H9 (cell line): Measurements from ENCODE around the gene GOLPH3L. TPM values are rescaled to one million over a fixed set of nuclear protein-coding genes. Genes with fewer than 3 reads are reported as not detected.
"Not testable (repeated sequence)": the region's sequence is repeated elsewhere in the genome, so short reads cannot be mapped to it uniquely, and the experiment has no call there.

Experiments used
- DNase-seq: peaks from one replicate; pipeline ENCODE4 v3.0.0-alpha.2; 2017
- H2AFZ ChIP-seq: one replicate; pipeline ENCODE4 v1.6.1; 2013; ENCODE audit warnings: mild to moderate bottlenecking, low read length, control low read depth, moderate library complexity
- H2AK5ac ChIP-seq: 2 replicates; pipeline ENCODE4 v1.6.1; 2013; ENCODE audit warnings: low read length, control low read depth, mixed read lengths; ENCODE audit not compliant: insufficient read length
- H2BK120ac ChIP-seq: one replicate; pipeline ENCODE4 v1.6.1; 2013; ENCODE audit warnings: low read depth, mild to moderate bottlenecking, low read length, control low read depth, inconsistent platforms; ENCODE audit not compliant: poor library complexity, severe bottlenecking
- H2BK12ac ChIP-seq: 2 replicates; pipeline ENCODE4 v1.6.1; 2013; ENCODE audit warnings: low read length, control low read depth, mixed read lengths, low read depth; ENCODE audit not compliant: insufficient read length
- H2BK15ac ChIP-seq: 2 replicates; pipeline ENCODE4 v1.6.1; 2013; ENCODE audit warnings: low read depth, low read length, control low read depth
- H2BK20ac ChIP-seq: one replicate; pipeline ENCODE4 v1.6.1; 2013; ENCODE audit warnings: low read depth, mild to moderate bottlenecking, low read length, control low read depth, inconsistent platforms; ENCODE audit not compliant: poor library complexity, severe bottlenecking
- H2BK5ac ChIP-seq: 2 replicates; pipeline ENCODE4 v1.6.1; 2013; ENCODE audit warnings: low read length, control low read depth, mixed read lengths; ENCODE audit not compliant: insufficient read length
- H3K14ac ChIP-seq: 2 replicates; pipeline ENCODE4 v1.6.1; 2013; ENCODE audit warnings: low read length, control low read depth; ENCODE audit not compliant: insufficient read depth
- H3K18ac ChIP-seq: 2 replicates; pipeline ENCODE4 v1.6.1; 2013; ENCODE audit warnings: low read depth, mild to moderate bottlenecking, mixed read lengths, low read length, control low read depth; ENCODE audit not compliant: insufficient read length
- H3K23ac ChIP-seq: 2 replicates; pipeline ENCODE4 v1.6.1; 2013; ENCODE audit warnings: low read length, control low read depth, mixed read lengths, low read depth; ENCODE audit not compliant: insufficient read length
- H3K23me2 ChIP-seq: 2 replicates; pipeline ENCODE4 v1.6.1; 2013; ENCODE audit warnings: low read depth, mild to moderate bottlenecking, mixed read lengths, low read length, control low read depth; ENCODE audit not compliant: insufficient read length, poor library complexity, severe bottlenecking
- H3K27ac ChIP-seq: 2 replicates; pipeline ENCODE4 v1.5.1; 2013; ENCODE audit warnings: low read length, control low read depth, mixed read lengths, low read depth; ENCODE audit not compliant: insufficient read length
- H3K27me3 ChIP-seq: 2 replicates; pipeline ENCODE4 v1.6.1; 2013; ENCODE audit warnings: low read length, control low read depth, inconsistent platforms; ENCODE audit not compliant: insufficient read depth
- H3K4ac ChIP-seq: 2 replicates; pipeline ENCODE4 v1.6.1; 2013; ENCODE audit warnings: low read depth, mild to moderate bottlenecking, control low read depth, inconsistent platforms, low read length, moderate library complexity
- H3K4me1 ChIP-seq: 2 replicates; pipeline ENCODE4 v1.6.1; 2013; ENCODE audit warnings: low read length, control low read depth, inconsistent platforms; ENCODE audit not compliant: insufficient read depth
- H3K4me2 ChIP-seq: 2 replicates; pipeline ENCODE4 v1.6.1; 2013; ENCODE audit warnings: low read length, control low read depth, mixed read lengths; ENCODE audit not compliant: insufficient read length, insufficient read depth
- H3K56ac ChIP-seq: 2 replicates; pipeline ENCODE4 v1.6.1; 2013; ENCODE audit warnings: low read depth, mild to moderate bottlenecking, mixed read lengths, low read length, control low read depth; ENCODE audit not compliant: insufficient read length
- H3K79me1 ChIP-seq: 2 replicates; pipeline ENCODE4 v1.6.1; 2013; ENCODE audit warnings: low read depth, mild to moderate bottlenecking, moderate library complexity, low read length, control low read depth, inconsistent platforms; ENCODE audit not compliant: insufficient read depth, poor library complexity, severe bottlenecking
- H3K79me2 ChIP-seq: 2 replicates; pipeline ENCODE4 v1.6.1; 2013; ENCODE audit warnings: low read length, control low read depth, inconsistent platforms; ENCODE audit not compliant: insufficient read depth
- H3K9ac ChIP-seq: 2 replicates; pipeline ENCODE4 v1.6.1; 2013; ENCODE audit warnings: low read length, control low read depth, mixed read lengths; ENCODE audit not compliant: insufficient read length; ENCODE audit errors: extremely low read depth
- H3K9me3 ChIP-seq: one replicate; pipeline ENCODE4 v1.6.1; 2013; ENCODE audit warnings: low read depth, low read length, inconsistent platforms; ENCODE audit not compliant: control insufficient read depth
- H3T11ph ChIP-seq: one replicate; pipeline ENCODE4 v1.6.1; 2013; ENCODE audit warnings: mild to moderate bottlenecking, low read length, control low read depth, inconsistent platforms
- H4K20me1 ChIP-seq: one replicate; pipeline ENCODE4 v1.6.1; 2013; ENCODE audit not compliant: control insufficient read depth, insufficient read length, insufficient read depth
- H4K5ac ChIP-seq: 2 replicates; pipeline ENCODE4 v1.6.1; 2013; ENCODE audit warnings: low read depth, mild to moderate bottlenecking, mixed read lengths, low read length, control low read depth; ENCODE audit not compliant: insufficient read length
- H4K8ac ChIP-seq: replicated peaks from 2 replicates; pipeline ENCODE4 v1.6.1; 2013; ENCODE audit warnings: low read length, control low read depth, mixed read lengths, low read depth; ENCODE audit not compliant: insufficient read length
- H4K91ac ChIP-seq: 2 replicates; pipeline ENCODE4 v1.6.1; 2013; ENCODE audit warnings: low read depth, mild to moderate bottlenecking, moderate library complexity, mixed read lengths, low read length, control low read depth; ENCODE audit not compliant: insufficient read length
- H3K27ac Mint-ChIP-seq, 3 experiments: 2 replicates in 2 of 3; 3 replicates in 1 of 3; pipeline ENCODE4 v1.8.0; 2020 to 2021; ENCODE audit warnings: mixed read lengths in 3 of 3, mild to moderate bottlenecking in 1 of 3, moderate library complexity in 1 of 3
- H3K27me3 Mint-ChIP-seq: 2 replicates; pipeline ENCODE4 v1.8.0; 2021; ENCODE audit warnings: low read depth, mild to moderate bottlenecking, moderate library complexity, mixed read lengths
- H3K36me3 Mint-ChIP-seq, 3 experiments: 2 replicates in 2 of 3; 3 replicates in 1 of 3; pipeline ENCODE4 v1.8.0; 2020 to 2021; ENCODE audit warnings: low read depth in 3 of 3, mixed read lengths in 3 of 3; ENCODE audit not compliant: insufficient read depth in 1 of 3
- H3K4me1 Mint-ChIP-seq, 2 experiments: 2 replicates each; pipeline ENCODE4 v1.8.0; 2020; ENCODE audit warnings: mixed read lengths in 2 of 2
- H3K4me3 Mint-ChIP-seq, 2 experiments: 2 replicates in 1 of 2; 3 replicates in 1 of 2; pipeline ENCODE4 v1.8.0; 2020 to 2021; ENCODE audit warnings: mild to moderate bottlenecking in 2 of 2, mixed read lengths in 2 of 2, moderate library complexity in 1 of 2
- H3K9me3 Mint-ChIP-seq, 2 experiments: 2 replicates in 1 of 2; 3 replicates in 1 of 2; pipeline ENCODE4 v1.8.0; 2020; ENCODE audit warnings: mild to moderate bottlenecking in 2 of 2, mixed read lengths in 2 of 2, moderate library complexity in 1 of 2
- WGBS: extraction: QIAGEN DNeasy Blood & Tissue Kit; methylation state at CpG from one replicate; pipeline ENCODE4 v1.1.7; 2013; ENCODE audit warnings: missing lambda C conversion rate, low lambda C conversion rate, mixed read lengths; ENCODE audit not compliant: insufficient read length; ENCODE audit errors: extremely low coverage; 5-methylcytosine and 5-hydroxymethylcytosine counted together
- total RNA-seq: library from RNA; stranded (reverse); gene quantifications from 2 replicates; pipeline ENCODE4 v1.2.1, GENCODE V29; 2021

Gene GOLPH3L
- total RNA-seq, 1 experiment from 2014 or later, result 30.5 TPM

- H2BK15ac ChIP-seq, H2BK20ac ChIP-seq, H3K27me3 Mint-ChIP-seq, H4K5ac ChIP-seq, H4K8ac ChIP-seq, H4K91ac ChIP-seq, H3K4me2 ChIP-seq, H4K20me1 ChIP-seq, H2BK5ac ChIP-seq, H3K4me3 Mint-ChIP-seq, H2AFZ ChIP-seq, H3K14ac ChIP-seq, H3K23ac ChIP-seq, H3T11ph ChIP-seq, H3K9ac ChIP-seq, H3K27ac ChIP-seq, H2BK12ac ChIP-seq, H2AK5ac ChIP-seq, H3K4ac ChIP-seq, H3K4me1 ChIP-seq, H3K27me3 ChIP-seq, H3K9me3 Mint-ChIP-seq, DNase-seq, H3K9me3 ChIP-seq, H3K18ac ChIP-seq, H2BK120ac ChIP-seq, H3K23me2 ChIP-seq, H3K79me1 ChIP-seq, H3K56ac ChIP-seq: not testable (repeated sequence)
- peak overlapping the region in 2 of 3 experiments; percentile 21 to 53; a peak in 4 of 7 replicates for H3K27ac Mint-ChIP-seq
- H3K36me3 Mint-ChIP-seq, result peaks cover 60 to 92% (median 79%) of the 10 kb centered on the region in 3 experiments
- WGBS, result no CpG with 5 or more reads among the region's 1 CpG
- H3K79me2 ChIP-seq, result peaks cover 10% of the 10 kb centered on the region; the same call in 1 of the 2 replicates
- H3K4me1 Mint-ChIP-seq, result peaks cover 12 to 22% of the 10 kb centered on the region in 2 experiments
These were observed 72.8 kb downstream of the GOLPH3L start for GRCh38 chr1:150624134-150624533.
